ENCODE results near the gene GABRB1.
"Not testable (repeated sequence)": the region's sequence is repeated elsewhere in the genome, so short reads cannot be mapped to it uniquely, and the experiment has no call there.

The GABRB1 gene

DNA sequence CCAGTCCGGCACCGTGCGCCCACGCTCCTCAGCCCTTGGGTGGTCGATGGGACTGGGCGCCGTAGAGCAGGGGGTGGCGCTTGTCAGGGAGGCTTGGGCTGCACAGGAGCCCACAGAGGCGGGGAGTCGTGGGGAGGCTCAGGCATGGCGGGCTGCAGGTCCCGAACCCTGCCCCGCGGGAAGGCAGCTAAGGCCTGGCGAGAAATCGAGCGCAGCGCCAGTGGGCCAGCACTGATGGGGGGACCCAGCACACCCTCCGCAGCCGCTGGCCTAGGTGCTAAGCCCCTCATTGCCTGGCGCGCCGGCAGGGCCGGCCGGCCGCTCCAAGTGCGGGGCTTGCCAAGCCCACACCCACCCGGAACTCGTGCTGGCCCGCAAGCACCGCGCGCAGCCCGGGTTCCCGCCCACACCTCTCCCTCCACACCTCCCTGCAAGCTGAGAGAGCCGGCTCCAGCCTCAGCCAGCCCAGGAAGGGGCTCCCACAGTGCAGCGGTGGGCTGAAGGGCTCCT, 346.7 kb downstream of the GABRB1 start:
- not testable (repeated sequence) for H3K9ac ChIP-seq (ENCODE audit: low read length); H3K27ac ChIP-seq (ENCODE audit: low read depth, low read length); H3K4me3 ChIP-seq (ENCODE audit: low read length); H3K36me3 ChIP-seq (ENCODE audit: control insufficient read depth, insufficient read depth, low read length); H3K23ac ChIP-seq (ENCODE audit: low read length); H2AK5ac ChIP-seq (ENCODE audit: low read length); H3K4me1 ChIP-seq (ENCODE audit: control insufficient read depth, low read depth, low read length); H3K27me3 ChIP-seq (ENCODE audit: insufficient read depth, low read length, poor library complexity); H3K79me2 ChIP-seq (ENCODE audit: control insufficient read depth, insufficient read depth, low read length); H2BK120ac ChIP-seq (ENCODE audit: low read depth, low read length); H4K8ac ChIP-seq (ENCODE audit: low read depth, low read length); H3K79me1 ChIP-seq (ENCODE audit: low read length); H3K18ac ChIP-seq (ENCODE audit: low read length); H3K4me2 ChIP-seq (ENCODE audit: low read length); H4K5ac ChIP-seq (ENCODE audit: low read length); DNase-seq; H2BK15ac ChIP-seq (replicated peaks; ENCODE audit: low read depth); H3K4ac ChIP-seq (ENCODE audit: low read depth, low read length); H3K56ac ChIP-seq (ENCODE audit: low read length); H2BK5ac ChIP-seq (ENCODE audit: low read length)
- WGBS (ENCODE audit: extremely low coverage, insufficient coverage, low lambda C conversion rate): no CpG with 5 or more reads among the region's 37 CpGs

DNA sequence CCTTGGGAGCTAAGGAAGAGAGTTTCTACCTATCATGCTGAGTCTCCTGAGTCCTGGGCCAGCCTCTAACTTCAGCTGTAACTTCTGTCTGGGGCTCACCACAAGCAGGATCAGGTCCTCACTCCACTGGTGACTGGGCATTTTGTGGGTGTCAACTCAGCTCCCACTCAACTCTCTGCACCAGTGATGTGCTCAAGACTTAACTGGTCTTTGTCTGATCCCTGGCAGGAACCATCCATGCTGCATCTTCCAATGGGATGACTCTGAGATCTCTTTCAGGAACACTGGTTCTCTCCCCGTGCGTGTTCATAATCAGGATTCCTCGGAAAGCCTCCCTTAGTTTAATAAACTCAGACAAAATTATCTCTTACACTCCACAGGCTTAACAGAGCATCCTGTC, 349.8 kb downstream of the GABRB1 start:
- H3K18ac ChIP-seq (ENCODE audit: low read length): no peak overlapping the region
- no peaks in the 10 kb centered on the region for H3K79me2 ChIP-seq (ENCODE audit: control insufficient read depth, insufficient read depth, low read length)
- no peaks in the 10 kb centered on the region for H3K27me3 ChIP-seq (ENCODE audit: insufficient read depth, low read length, poor library complexity)
- H3K23ac ChIP-seq (ENCODE audit: low read length): no peak overlapping the region
- no peak overlapping the region for H2AK5ac ChIP-seq (ENCODE audit: low read length)
- no peaks in the 10 kb centered on the region for H3K4me1 ChIP-seq (ENCODE audit: control insufficient read depth, low read depth, low read length)
- no peak overlapping the region for H4K8ac ChIP-seq (ENCODE audit: low read depth, low read length)
- H3K56ac ChIP-seq (ENCODE audit: low read length): no peak overlapping the region
- H3K79me1 ChIP-seq (ENCODE audit: low read length): no peaks in the 10 kb centered on the region
- no peak overlapping the region for H3K27ac ChIP-seq (ENCODE audit: low read depth, low read length)
- H3K4ac ChIP-seq (ENCODE audit: low read depth, low read length): no peak overlapping the region
- no peak overlapping the region for H2BK15ac ChIP-seq (replicated peaks; ENCODE audit: low read depth)
- no peak overlapping the region for H3K4me3 ChIP-seq (ENCODE audit: low read length)
- no peak for DNase-seq
- no CpG with 5 or more reads among the region's 3 CpGs for WGBS (ENCODE audit: extremely low coverage, insufficient coverage, low lambda C conversion rate)
- H2BK5ac ChIP-seq (ENCODE audit: low read length): no peak overlapping the region
- H2BK120ac ChIP-seq (ENCODE audit: low read depth, low read length): no peak overlapping the region
- no peak overlapping the region for H3K9ac ChIP-seq (ENCODE audit: low read length)
- H3K36me3 ChIP-seq (ENCODE audit: control insufficient read depth, insufficient read depth, low read length): no peaks in the 10 kb centered on the region
- H4K5ac ChIP-seq (ENCODE audit: low read length): no peak overlapping the region
- H3K4me2 ChIP-seq (ENCODE audit: low read length): no peak overlapping the region

DNA sequence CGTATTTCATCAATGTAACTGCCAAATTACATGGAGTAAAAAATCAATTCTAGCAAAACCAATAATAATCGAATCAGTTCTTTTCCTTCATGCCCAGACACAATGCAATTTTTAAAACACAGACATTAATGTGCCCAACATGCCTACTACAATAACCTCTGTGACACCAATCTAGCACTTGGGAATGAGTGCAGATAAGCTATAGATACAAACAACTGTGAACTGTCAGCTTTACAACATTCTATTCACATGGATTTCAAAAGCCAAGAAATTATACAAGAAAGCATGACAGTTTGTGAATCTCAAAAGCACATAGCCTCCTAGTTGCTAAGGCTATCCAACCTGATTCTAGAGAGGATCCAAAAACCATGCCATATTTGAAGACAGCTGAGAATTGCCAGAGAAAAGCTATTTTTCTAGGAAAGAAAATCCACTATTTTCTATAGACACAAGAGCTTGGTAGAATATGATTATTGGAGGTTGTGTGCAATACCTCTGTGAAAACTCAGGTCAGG, 351.5 kb downstream of the GABRB1 start:
- Histone ChIP-seq H3K18ac (ENCODE audit: low read length) (no peak overlapping the region), H3K79me1 (ENCODE audit: low read length) (no peaks in the 10 kb centered on the region), H2BK120ac (ENCODE audit: low read depth, low read length) (no peak overlapping the region), H3K4me3 (ENCODE audit: low read length) (no peak overlapping the region), H4K8ac (ENCODE audit: low read depth, low read length) (no peak overlapping the region), H3K23ac (ENCODE audit: low read length) (no peak overlapping the region), H3K9ac (ENCODE audit: low read length) (no peak overlapping the region), H3K4me2 (ENCODE audit: low read length) (no peak overlapping the region), H2AK5ac (ENCODE audit: low read length) (no peak overlapping the region), H3K27me3 (ENCODE audit: insufficient read depth, low read length, poor library complexity) (no peaks in the 10 kb centered on the region), H3K4me1 (ENCODE audit: control insufficient read depth, low read depth, low read length) (no peaks in the 10 kb centered on the region), H4K5ac (ENCODE audit: low read length) (no peak overlapping the region), H3K36me3 (ENCODE audit: control insufficient read depth, insufficient read depth, low read length) (no peaks in the 10 kb centered on the region), H2BK15ac (replicated peaks; ENCODE audit: low read depth) (no peak overlapping the region), H2BK5ac (ENCODE audit: low read length) (no peak overlapping the region), H3K79me2 (ENCODE audit: control insufficient read depth, insufficient read depth, low read length) (no peaks in the 10 kb centered on the region), H3K4ac (ENCODE audit: low read depth, low read length) (no peak overlapping the region), H3K56ac (ENCODE audit: low read length) (no peak overlapping the region), H3K27ac (ENCODE audit: low read depth, low read length) (no peak overlapping the region)
- no peak for DNase-seq
- no CpG with 5 or more reads among the region's 2 CpGs for WGBS (ENCODE audit: extremely low coverage, insufficient coverage, low lambda C conversion rate)

DNA sequence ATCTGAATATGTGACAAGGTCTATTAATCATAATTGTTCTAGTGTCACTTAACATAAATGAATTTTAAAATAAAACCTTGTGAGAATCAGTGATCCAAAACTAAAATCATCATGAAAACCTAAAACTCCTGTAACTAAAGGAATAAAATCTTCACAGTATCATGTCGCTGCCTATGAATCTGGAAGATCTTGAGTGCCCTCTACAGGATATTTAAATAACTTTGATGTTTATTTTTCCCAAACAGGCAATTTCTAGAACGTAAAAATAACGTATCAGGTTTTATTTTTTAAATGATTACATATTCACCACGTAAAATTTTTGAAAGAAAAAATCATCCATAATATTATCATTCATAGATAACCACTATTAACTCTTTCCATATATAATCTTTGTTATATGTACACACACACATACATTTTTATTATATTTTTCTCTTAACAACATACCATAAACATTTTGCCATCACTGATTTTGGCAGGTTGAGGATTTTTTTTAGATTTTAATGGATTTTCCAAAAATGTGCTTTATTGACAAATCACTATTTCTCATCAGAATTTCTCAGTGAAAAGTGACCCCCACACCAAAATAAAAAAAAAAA, 352.6 kb downstream of the GABRB1 start:
- H3K4me1 ChIP-seq (ENCODE audit: control insufficient read depth, low read depth, low read length): no peaks in the 10 kb centered on the region
- no peaks in the 10 kb centered on the region for H3K79me1 ChIP-seq (ENCODE audit: low read length)
- no peak overlapping the region for H3K4me2 ChIP-seq (ENCODE audit: low read length)
- H3K36me3 ChIP-seq (ENCODE audit: control insufficient read depth, insufficient read depth, low read length): no peaks in the 10 kb centered on the region
- no peak overlapping the region for H4K5ac ChIP-seq (ENCODE audit: low read length)
- no peak overlapping the region for H3K4me3 ChIP-seq (ENCODE audit: low read length)
- H3K27me3 ChIP-seq (ENCODE audit: insufficient read depth, low read length, poor library complexity): no peaks in the 10 kb centered on the region
- no peak overlapping the region for H2BK15ac ChIP-seq (replicated peaks; ENCODE audit: low read depth)
- WGBS (ENCODE audit: extremely low coverage, insufficient coverage, low lambda C conversion rate): no CpG with 5 or more reads among the region's 4 CpGs
- no peak overlapping the region for H3K18ac ChIP-seq (ENCODE audit: low read length)
- DNase-seq: peak; percentile 27
- H3K9ac ChIP-seq (ENCODE audit: low read length): no peak overlapping the region
- no peak overlapping the region for H3K4ac ChIP-seq (ENCODE audit: low read depth, low read length)
- H2AK5ac ChIP-seq (ENCODE audit: low read length): no peak overlapping the region
- no peak overlapping the region for H3K56ac ChIP-seq (ENCODE audit: low read length)
- no peak overlapping the region for H3K27ac ChIP-seq (ENCODE audit: low read depth, low read length)
- no peak overlapping the region for H3K23ac ChIP-seq (ENCODE audit: low read length)
- H2BK120ac ChIP-seq (ENCODE audit: low read depth, low read length): no peak overlapping the region
- H2BK5ac ChIP-seq (ENCODE audit: low read length): no peak overlapping the region
- no peak overlapping the region for H4K8ac ChIP-seq (ENCODE audit: low read depth, low read length)
- no peaks in the 10 kb centered on the region for H3K79me2 ChIP-seq (ENCODE audit: control insufficient read depth, insufficient read depth, low read length)

DNA sequence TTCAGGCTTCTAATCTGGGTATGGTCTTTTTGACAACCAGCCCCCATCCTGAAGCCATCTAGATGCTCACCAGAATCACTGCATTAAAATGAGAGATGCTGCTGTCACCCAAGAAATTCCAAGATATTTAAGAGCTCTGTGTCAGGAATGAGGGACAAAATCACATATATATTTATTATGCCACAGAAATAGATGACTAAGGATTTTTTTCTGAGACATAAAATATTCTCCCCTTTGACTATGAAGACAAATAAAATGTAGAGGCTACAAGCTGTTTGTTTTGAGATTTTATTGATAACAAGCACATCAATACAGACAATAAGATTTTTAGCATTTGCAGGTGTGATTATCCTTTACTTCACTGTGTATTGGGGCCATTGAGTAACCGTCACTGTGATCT, 354.8 kb downstream of the GABRB1 start:
- no peak overlapping the region for H2BK5ac ChIP-seq (ENCODE audit: low read length)
- no peak overlapping the region for H3K4me3 ChIP-seq (ENCODE audit: low read length)
- no peaks in the 10 kb centered on the region for H3K36me3 ChIP-seq (ENCODE audit: control insufficient read depth, insufficient read depth, low read length)
- no peak overlapping the region for H4K8ac ChIP-seq (ENCODE audit: low read depth, low read length)
- H3K27ac ChIP-seq (ENCODE audit: low read depth, low read length): no peak overlapping the region
- no peak overlapping the region for H3K4me2 ChIP-seq (ENCODE audit: low read length)
- no peak for DNase-seq
- no peak overlapping the region for H3K9ac ChIP-seq (ENCODE audit: low read length)
- H3K79me2 ChIP-seq (ENCODE audit: control insufficient read depth, insufficient read depth, low read length): no peaks in the 10 kb centered on the region
- no peak overlapping the region for H2BK15ac ChIP-seq (replicated peaks; ENCODE audit: low read depth)
- H3K56ac ChIP-seq (ENCODE audit: low read length): no peak overlapping the region
- no peak overlapping the region for H3K18ac ChIP-seq (ENCODE audit: low read length)
- no peak overlapping the region for H3K4ac ChIP-seq (ENCODE audit: low read depth, low read length)
- H2BK120ac ChIP-seq (ENCODE audit: low read depth, low read length): no peak overlapping the region
- H3K4me1 ChIP-seq (ENCODE audit: control insufficient read depth, low read depth, low read length): no peaks in the 10 kb centered on the region
- H2AK5ac ChIP-seq (ENCODE audit: low read length): no peak overlapping the region
- no peaks in the 10 kb centered on the region for H3K27me3 ChIP-seq (ENCODE audit: insufficient read depth, low read length, poor library complexity)
- no peaks in the 10 kb centered on the region for H3K79me1 ChIP-seq (ENCODE audit: low read length)
- H4K5ac ChIP-seq (ENCODE audit: low read length): no peak overlapping the region
- WGBS (ENCODE audit: extremely low coverage, insufficient coverage, low lambda C conversion rate): no CpG with 5 or more reads among the region's 1 CpG
- H3K23ac ChIP-seq (ENCODE audit: low read length): no peak overlapping the region

Data from mesendoderm (in vitro differentiated cells).